Panc1 (cell line): ENCODE results near the gene CEP95. TPM values are rescaled to one million over a fixed set of nuclear protein-coding genes. Genes with fewer than 3 reads are reported as not detected.

ENCODE experiments used
- ATAC-seq: fragments of 200-7000 bp; cut with Tn5 transposase; 2 replicates; pipeline ENCODE4 v1.9.1; 2020; ENCODE audit warnings: mild to moderate bottlenecking, moderate library complexity
- BruUV-seq: library from RNA; stranded (reverse); fragments of 400-500 nt; replicated peaks from 2 replicates; lab custom pipeline; 2021; lab: Mats Ljungman, UMichigan
- CTCF ChIA-PET: fragments of 300-600 bp; sonication (Branson Sonifier 250); formaldehyde crosslinking; loops from one replicate; lab custom pipeline; 2022; ENCODE audit warnings: antibody characterized with exemption; lab: Charles Lee
- POLR2A ChIA-PET: fragments of 300-600 bp; sonication (Branson Sonifier 250); formaldehyde crosslinking; loops from one replicate; lab custom pipeline; 2022; ENCODE audit warnings: antibody characterized with exemption; lab: Charles Lee
- DNase-seq: peaks from one replicate; pipeline ENCODE4 v3.0.0-alpha.2; 2010; ENCODE audit warnings: low read depth, low spot score
- H3K27ac ChIP-seq: 2 replicates; pipeline ENCODE4 v1.5.1; 2011; ENCODE audit warnings: mild to moderate bottlenecking, low read length, inconsistent platforms
- H3K27me3 ChIP-seq: fragments of 200-500 bp; sonication (Bioruptor generic); 2 replicates; pipeline ENCODE4 v1.6.0; 2014; ENCODE audit warnings: low read length, inconsistent platforms; ENCODE audit not compliant: control insufficient read depth, insufficient read depth
- H3K36me3 ChIP-seq: fragments of 200-500 bp; sonication (Bioruptor generic); 2 replicates; pipeline ENCODE4 v1.5.1; 2014; ENCODE audit warnings: inconsistent platforms, mild to moderate bottlenecking, low read length, moderate library complexity; ENCODE audit not compliant: control insufficient read depth, insufficient read depth
- H3K4me1 ChIP-seq: 2 replicates; pipeline ENCODE4 v1.5.1; 2011; ENCODE audit warnings: inconsistent platforms, mild to moderate bottlenecking, low read length, moderate library complexity; ENCODE audit not compliant: control insufficient read depth, insufficient read depth
- H3K4me3 ChIP-seq, 2 experiments: 2 replicates each; pipeline ENCODE4 v1.5.1; 2011 to 2012; ENCODE audit warnings: low read depth in 2 of 2, low read length in 2 of 2, mild to moderate bottlenecking in 2 of 2, inconsistent platforms in 1 of 2, moderate library complexity in 1 of 2
- H3K9me3 ChIP-seq: fragments of 200-500 bp; sonication (Bioruptor generic); 2 replicates; pipeline ENCODE4 v1.5.1; 2014; ENCODE audit warnings: low read depth, mild to moderate bottlenecking, inconsistent platforms, low read length, moderate library complexity; ENCODE audit not compliant: control insufficient read depth, insufficient read depth
- POLR2AphosphoS5 ChIP-seq: IDR thresholded peaks from 2 replicates; pipeline ENCODE4 v1.6.1; 2012; ENCODE audit warnings: mild to moderate bottlenecking, low read depth, low read length, moderate library complexity
- SIN3A ChIP-seq: IDR thresholded peaks from 2 replicates; pipeline ENCODE4 v1.6.1; 2012; ENCODE audit warnings: low read depth, mild to moderate bottlenecking, low read length, moderate library complexity, borderline replicate concordance; ENCODE audit not compliant: insufficient read depth
- TCF7L2 ChIP-seq: IDR thresholded peaks from 2 replicates; pipeline ENCODE4 v1.6.1; 2011; ENCODE audit warnings: mild to moderate bottlenecking, low read depth, low read length, inconsistent platforms
- in situ Hi-C: cut with HindIII; loops from 2 replicates; pipeline ENCODE4 v1.10.0; 2016; ENCODE audit warnings: low sequenced_read_pairs, low pct_unique_long_range_greater_than_20kb
- intact Hi-C: fragments of 100-400 bp; cut with micrococcal nuclease; formaldehyde crosslinking; loops from one replicate; pipeline ENCODE4 v1.10.0; 2022; ENCODE audit not compliant: unreplicated experiment
- total RNA-seq: library from RNA; stranded (reverse); gene quantifications from one replicate; pipeline ENCODE4 v1.2.1, GENCODE V29; 2021; ENCODE audit not compliant: unreplicated experiment
- TF ChIP-seq, protein P1 (sequence below), 2 experiments: IDR thresholded peaks; 2 replicates each; pipeline ENCODE4 v1.6.1; 2011 to 2012; ENCODE audit warnings: low read depth in 2 of 2, control low read depth in 1 of 2, low read length in 1 of 2, mild to moderate bottlenecking in 1 of 2, moderate library complexity in 1 of 2; ENCODE audit not compliant: insufficient read depth in 1 of 2
- TF ChIP-seq, protein P2 (sequence below): fragments of 450-650 bp; IDR thresholded peaks from 2 replicates; pipeline ENCODE4 v1.5.1; 2017; ENCODE audit warnings: mild to moderate bottlenecking

The CEP95 gene
- total RNA-seq, 1 experiment from 2014 or later: 23.2 TPM

DNA sequence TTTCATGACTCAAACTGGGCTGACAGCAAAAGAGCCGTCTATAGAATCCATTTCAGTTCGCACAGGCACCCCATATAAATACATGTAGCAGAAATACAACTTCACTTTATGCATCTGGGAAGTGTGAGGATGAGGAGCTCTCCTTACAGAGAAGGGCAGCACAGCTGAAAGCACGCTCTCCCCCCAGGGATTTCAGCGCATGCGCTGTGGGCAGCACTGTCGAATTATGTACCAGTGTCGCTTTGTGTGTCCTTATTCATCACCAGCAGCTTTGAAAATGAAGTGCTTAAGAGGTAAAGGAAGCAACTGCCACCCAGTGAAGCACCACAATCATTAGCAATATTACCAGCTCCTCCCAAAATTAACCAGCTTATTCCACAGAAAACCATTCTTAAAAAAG lies 39.9 kb downstream of the CEP95 start:
- Histone ChIP-seq H3K36me3 (peaks cover 12% of the 10 kb centered on the region), H3K27ac (no peak overlapping the region), H3K27me3 (no peaks in the 10 kb centered on the region), H3K9me3 (no peaks in the 10 kb centered on the region), H3K4me1 (no peaks in the 10 kb centered on the region), H3K4me3 (no peak overlapping the region)
- in situ Hi-C loops (no loop called here), intact Hi-C loops (no loop called here)
- no TSS peak for BruUV-seq
- POLR2A ChIA-PET: no interaction called here
- TF ChIP-seq, protein P1, sequence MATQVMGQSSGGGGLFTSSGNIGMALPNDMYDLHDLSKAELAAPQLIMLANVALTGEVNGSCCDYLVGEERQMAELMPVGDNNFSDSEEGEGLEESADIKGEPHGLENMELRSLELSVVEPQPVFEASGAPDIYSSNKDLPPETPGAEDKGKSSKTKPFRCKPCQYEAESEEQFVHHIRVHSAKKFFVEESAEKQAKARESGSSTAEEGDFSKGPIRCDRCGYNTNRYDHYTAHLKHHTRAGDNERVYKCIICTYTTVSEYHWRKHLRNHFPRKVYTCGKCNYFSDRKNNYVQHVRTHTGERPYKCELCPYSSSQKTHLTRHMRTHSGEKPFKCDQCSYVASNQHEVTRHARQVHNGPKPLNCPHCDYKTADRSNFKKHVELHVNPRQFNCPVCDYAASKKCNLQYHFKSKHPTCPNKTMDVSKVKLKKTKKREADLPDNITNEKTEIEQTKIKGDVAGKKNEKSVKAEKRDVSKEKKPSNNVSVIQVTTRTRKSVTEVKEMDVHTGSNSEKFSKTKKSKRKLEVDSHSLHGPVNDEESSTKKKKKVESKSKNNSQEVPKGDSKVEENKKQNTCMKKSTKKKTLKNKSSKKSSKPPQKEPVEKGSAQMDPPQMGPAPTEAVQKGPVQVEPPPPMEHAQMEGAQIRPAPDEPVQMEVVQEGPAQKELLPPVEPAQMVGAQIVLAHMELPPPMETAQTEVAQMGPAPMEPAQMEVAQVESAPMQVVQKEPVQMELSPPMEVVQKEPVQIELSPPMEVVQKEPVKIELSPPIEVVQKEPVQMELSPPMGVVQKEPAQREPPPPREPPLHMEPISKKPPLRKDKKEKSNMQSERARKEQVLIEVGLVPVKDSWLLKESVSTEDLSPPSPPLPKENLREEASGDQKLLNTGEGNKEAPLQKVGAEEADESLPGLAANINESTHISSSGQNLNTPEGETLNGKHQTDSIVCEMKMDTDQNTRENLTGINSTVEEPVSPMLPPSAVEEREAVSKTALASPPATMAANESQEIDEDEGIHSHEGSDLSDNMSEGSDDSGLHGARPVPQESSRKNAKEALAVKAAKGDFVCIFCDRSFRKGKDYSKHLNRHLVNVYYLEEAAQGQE (IDR thresholded peaks at IDR 0.05; ENCODE audit: insufficient read depth in 1 of 2, low read depth in 2 of 2, low read length in 1 of 2): no peak
- no peak for TF ChIP-seq TCF7L2
- no peak for TF ChIP-seq POLR2AphosphoS5
- TF ChIP-seq, protein P2, sequence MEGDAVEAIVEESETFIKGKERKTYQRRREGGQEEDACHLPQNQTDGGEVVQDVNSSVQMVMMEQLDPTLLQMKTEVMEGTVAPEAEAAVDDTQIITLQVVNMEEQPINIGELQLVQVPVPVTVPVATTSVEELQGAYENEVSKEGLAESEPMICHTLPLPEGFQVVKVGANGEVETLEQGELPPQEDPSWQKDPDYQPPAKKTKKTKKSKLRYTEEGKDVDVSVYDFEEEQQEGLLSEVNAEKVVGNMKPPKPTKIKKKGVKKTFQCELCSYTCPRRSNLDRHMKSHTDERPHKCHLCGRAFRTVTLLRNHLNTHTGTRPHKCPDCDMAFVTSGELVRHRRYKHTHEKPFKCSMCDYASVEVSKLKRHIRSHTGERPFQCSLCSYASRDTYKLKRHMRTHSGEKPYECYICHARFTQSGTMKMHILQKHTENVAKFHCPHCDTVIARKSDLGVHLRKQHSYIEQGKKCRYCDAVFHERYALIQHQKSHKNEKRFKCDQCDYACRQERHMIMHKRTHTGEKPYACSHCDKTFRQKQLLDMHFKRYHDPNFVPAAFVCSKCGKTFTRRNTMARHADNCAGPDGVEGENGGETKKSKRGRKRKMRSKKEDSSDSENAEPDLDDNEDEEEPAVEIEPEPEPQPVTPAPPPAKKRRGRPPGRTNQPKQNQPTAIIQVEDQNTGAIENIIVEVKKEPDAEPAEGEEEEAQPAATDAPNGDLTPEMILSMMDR: no peak
- no peak for TF ChIP-seq SIN3A
- CTCF ChIA-PET: no interaction called here
- ATAC-seq (no peak), DNase-seq (no peak)

DNA sequence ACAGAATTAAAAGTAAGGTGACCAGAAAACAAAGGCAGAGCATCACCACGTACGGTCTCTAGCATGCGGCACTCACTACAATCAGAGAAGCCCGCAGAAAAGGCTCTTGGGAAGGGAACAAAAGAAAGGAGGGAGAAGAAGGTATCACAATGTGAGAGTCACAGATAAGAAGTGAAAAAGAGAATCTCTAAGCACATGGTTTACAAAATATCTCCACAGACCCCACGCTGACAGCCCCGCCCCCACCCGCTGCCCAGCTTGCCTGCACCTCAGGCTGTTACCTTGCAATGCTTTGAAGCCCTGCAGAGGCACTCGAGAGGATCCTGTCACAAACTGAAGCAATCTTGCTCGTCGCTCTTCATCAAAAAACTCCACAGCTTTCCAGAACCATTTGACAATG lies 40.5 kb downstream of the CEP95 start:
- H3K27me3 ChIP-seq: no peaks in the 10 kb centered on the region
- H3K36me3 ChIP-seq: peaks cover 12% of the 10 kb centered on the region
- ChIA-PET CTCF (no interaction called here), POLR2A (interaction anchor here (0.5 kb wide), 1 partner anchor 121 kb away, joined by 6 read pairs; no protein-coding TSS in a partner anchor)
- intact Hi-C loops (no loop called here), in situ Hi-C loops (no loop called here)
- TF ChIP-seq, protein P2: no peak
- no peaks in the 10 kb centered on the region for H3K9me3 ChIP-seq
- ATAC-seq: no peak
- no peak overlapping the region for H3K27ac ChIP-seq
- no peaks in the 10 kb centered on the region for H3K4me1 ChIP-seq
- DNase-seq: no peak
- BruUV-seq: no TSS peak
- no peak overlapping the region for H3K4me3 ChIP-seq
